ENCODE data around the gene CBLN1. TPM values are rescaled to one million over a fixed set of nuclear protein-coding genes. Genes with fewer than 3 reads are reported as not detected.

CBLN1 gene
- total RNA-seq, 1 experiment from 2014 or later, result 0.97 TPM

Other genes starting within 250 kb of the CBLN1 start
- not detected in 2 replicates for gene C16orf78, start 92.0 kb upstream of the CBLN1 start, total RNA-seq (2014; rRNA removed; shearing (Covaris generic))